ENCODE results near the gene VTI1A.

The VTI1A gene

DNA sequence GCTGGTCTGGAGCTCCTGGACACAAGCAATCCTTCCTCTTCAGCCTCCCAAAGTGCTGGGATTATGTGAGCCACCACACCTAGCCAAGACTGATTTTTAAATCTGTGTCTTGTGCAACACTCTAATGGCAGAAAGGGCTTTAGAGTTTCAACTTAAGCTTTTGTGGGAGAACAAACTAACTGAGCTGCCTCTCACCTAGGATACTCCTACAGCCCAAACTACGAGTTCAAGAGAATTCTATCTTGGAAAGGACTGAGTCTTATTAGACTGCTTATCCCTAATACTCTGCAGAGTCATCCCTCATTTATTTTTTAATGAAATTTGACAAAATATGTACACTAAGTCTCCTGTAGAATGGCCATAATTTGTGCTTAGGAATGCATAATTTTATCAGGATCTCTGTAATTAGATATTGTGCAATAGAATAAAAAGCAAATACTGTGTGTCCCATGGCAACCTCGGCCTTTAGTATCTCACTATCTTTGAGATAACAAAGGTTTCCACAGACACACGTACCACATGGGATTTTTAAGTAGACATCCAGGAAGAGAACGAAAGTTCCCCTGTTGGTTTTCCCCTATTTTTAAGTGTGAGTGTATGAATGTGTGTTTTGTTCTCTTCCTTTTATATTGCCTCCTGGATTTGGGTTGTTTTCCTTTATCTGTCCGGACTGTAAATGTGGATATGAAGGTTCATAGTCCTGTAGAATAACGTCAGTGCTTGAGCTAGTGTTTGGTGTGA is 303.6 kb downstream of the VTI1A start:
- TF ChIP-seq, protein P1, sequence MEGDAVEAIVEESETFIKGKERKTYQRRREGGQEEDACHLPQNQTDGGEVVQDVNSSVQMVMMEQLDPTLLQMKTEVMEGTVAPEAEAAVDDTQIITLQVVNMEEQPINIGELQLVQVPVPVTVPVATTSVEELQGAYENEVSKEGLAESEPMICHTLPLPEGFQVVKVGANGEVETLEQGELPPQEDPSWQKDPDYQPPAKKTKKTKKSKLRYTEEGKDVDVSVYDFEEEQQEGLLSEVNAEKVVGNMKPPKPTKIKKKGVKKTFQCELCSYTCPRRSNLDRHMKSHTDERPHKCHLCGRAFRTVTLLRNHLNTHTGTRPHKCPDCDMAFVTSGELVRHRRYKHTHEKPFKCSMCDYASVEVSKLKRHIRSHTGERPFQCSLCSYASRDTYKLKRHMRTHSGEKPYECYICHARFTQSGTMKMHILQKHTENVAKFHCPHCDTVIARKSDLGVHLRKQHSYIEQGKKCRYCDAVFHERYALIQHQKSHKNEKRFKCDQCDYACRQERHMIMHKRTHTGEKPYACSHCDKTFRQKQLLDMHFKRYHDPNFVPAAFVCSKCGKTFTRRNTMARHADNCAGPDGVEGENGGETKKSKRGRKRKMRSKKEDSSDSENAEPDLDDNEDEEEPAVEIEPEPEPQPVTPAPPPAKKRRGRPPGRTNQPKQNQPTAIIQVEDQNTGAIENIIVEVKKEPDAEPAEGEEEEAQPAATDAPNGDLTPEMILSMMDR (IDR thresholded peaks at IDR 0.05; ENCODE audit: control insufficient read depth, extremely low read depth, insufficient read depth): no peak

DNA sequence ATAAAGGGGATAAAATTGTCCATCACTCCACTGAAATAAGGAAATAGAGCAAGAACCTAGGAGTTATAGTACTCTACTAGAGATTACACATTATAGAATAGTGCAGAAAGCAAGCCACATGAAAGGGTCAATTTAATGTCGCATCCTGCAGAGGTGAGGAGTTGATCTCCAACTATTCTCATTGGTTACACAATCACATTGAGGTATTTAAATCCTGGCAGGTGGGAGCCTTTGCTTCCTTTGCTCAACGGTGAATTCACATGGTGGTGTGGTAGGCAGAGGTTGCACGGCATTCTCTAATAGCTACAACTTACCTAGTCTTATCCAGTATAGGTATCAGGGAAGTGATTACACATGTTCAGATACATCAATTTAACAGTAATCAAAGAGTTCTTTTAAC is 304.6 kb downstream of the VTI1A start:
- H3K4me3 ChIP-seq (ENCODE audit: low read depth, low read length): no peak overlapping the region
- TF ChIP-seq, protein P1 (IDR thresholded peaks at IDR 0.05; ENCODE audit: control insufficient read depth, extremely low read depth, insufficient read depth): no peak
- DNase-seq (ENCODE audit: low read depth): no peak

More for the DNA sequence above, 303.6 kb downstream of the VTI1A start:
- H3K4me3 ChIP-seq (ENCODE audit: low read depth, low read length): no peak overlapping the region
- DNase-seq (ENCODE audit: low read depth): no peak

DNA sequence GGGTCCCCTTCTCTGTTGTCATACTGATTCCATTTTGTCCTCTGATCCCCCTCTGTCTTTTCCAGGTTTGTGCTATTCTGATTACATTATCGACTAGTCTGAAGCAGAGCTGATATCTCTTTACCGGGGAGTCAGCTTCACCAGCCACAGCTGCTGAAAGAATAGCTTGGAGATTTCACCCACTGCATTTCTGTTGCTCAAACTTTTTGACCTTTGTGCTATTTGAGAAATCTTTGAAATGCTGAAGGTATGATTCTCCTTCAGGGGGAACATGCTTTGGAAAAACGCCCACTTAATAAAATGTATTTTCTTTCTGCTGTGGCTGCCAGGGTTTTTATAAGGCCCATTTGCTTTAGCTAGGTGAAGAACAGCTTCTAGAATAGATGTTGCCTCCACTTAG is 305.3 kb downstream of the VTI1A start:
- TF ChIP-seq, protein P1 (IDR thresholded peaks at IDR 0.05; ENCODE audit: control insufficient read depth, extremely low read depth, insufficient read depth): no peak
- no peak for DNase-seq (ENCODE audit: low read depth)
- H3K4me3 ChIP-seq (ENCODE audit: low read depth, low read length): no peak overlapping the region

DNA sequence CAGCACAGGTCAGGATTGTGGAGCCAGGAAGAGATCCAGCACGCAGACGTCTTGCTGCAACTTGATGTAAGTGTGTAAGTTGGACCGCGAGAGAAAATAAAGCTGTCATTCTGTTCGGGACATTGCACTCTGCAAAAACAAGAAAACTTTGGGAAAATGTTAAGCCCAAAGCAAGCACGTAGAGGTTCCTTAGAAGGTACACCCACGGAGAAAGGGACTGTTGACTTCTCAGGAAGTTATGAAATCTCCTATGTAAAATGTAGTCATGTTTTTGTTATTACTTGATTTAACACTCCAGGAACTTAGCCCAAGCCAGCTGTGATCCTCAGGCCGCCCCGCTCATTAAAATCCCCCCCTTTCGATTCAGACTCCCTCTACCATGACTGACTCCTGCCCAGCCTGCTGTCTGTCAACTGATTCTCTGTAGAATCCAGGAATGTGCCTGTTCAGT is 307.0 kb downstream of the VTI1A start:
- no peak for DNase-seq (ENCODE audit: low read depth)
- TF ChIP-seq, protein P1 (IDR thresholded peaks at IDR 0.05; ENCODE audit: control insufficient read depth, extremely low read depth, insufficient read depth): no peak
- no peak overlapping the region for H3K4me3 ChIP-seq (ENCODE audit: low read depth, low read length)

GRCh38 chr10:112755446-112756234 is 308.6 kb downstream of the VTI1A start:
- TF ChIP-seq, protein P1 (IDR thresholded peaks at IDR 0.05; ENCODE audit: control insufficient read depth, extremely low read depth, insufficient read depth): no peak
- DNase-seq (ENCODE audit: low read depth): no peak
- no peak overlapping the region for H3K4me3 ChIP-seq (ENCODE audit: low read depth, low read length)

DNA sequence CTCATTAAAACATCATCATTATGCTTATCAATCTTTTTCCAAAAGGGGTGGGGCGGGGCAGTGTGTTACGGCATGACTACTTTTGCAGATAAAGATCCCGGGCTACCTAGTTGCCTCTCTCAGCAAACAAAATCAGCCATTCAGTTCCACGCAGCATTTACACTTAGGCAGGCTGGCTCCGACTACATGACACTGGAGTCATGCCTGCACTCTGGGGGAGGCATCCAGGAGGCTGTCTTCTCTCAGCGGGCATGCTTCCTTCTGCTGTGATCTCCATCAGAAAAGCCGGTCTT is 309.2 kb downstream of the VTI1A start:
- DNase-seq (ENCODE audit: low read depth): no peak

More for the DNA sequence above, 309.2 kb downstream of the VTI1A start:
- no peak overlapping the region for H3K4me3 ChIP-seq (ENCODE audit: low read depth, low read length)
- TF ChIP-seq, protein P1 (IDR thresholded peaks at IDR 0.05; ENCODE audit: control insufficient read depth, extremely low read depth, insufficient read depth): no peak
